GM23338 (cell line): Measurements from ENCODE around the gene SORT1.

ENCODE experiments used
- CREB1 ChIP-seq: fragments of 250-450 bp; sonication (Bioruptor Pico); IDR thresholded peaks from 2 replicates; pipeline ENCODE4 v1.5.0; 2020; ENCODE audit warnings: low read depth, mild to moderate bottlenecking, moderate library complexity
- EZH2 ChIP-seq: fragments of 200-600 bp; sonication (generic); IDR thresholded peaks from one replicate; pipeline ENCODE4 v1.8.0; 2017; ENCODE audit warnings: antibody characterized with exemption, mild to moderate bottlenecking, low read depth; ENCODE audit not compliant: unreplicated experiment
- EZH2phosphoT487 ChIP-seq: fragments of 200-600 bp; sonication (generic); IDR thresholded peaks from one replicate; pipeline ENCODE4 v1.8.1; 2018; ENCODE audit warnings: antibody characterized with exemption; ENCODE audit not compliant: unreplicated experiment
- JUNB ChIP-seq: IDR thresholded peaks from one replicate; pipeline ENCODE4 v1.6.1; 2016; ENCODE audit warnings: antibody characterized with exemption; ENCODE audit not compliant: unreplicated experiment
- POLR2AphosphoS5 ChIP-seq: IDR thresholded peaks from 2 replicates; pipeline ENCODE4 v1.6.1; 2016; ENCODE audit warnings: antibody characterized with exemption, low read depth
- TF ChIP-seq, protein P1 (sequence below), 2 experiments: fragments of 200-600 bp in 1 of 2; sonication (generic) in 1 of 2; conservative IDR thresholded peaks; 2 replicates each; pipeline versions ENCODE4 v1.5.1 to v1.6.1; 2016 to 2017; ENCODE audit warnings: antibody characterized with exemption in 2 of 2, low read depth in 2 of 2, mild to moderate bottlenecking in 2 of 2, moderate library complexity in 1 of 2

DNA sequence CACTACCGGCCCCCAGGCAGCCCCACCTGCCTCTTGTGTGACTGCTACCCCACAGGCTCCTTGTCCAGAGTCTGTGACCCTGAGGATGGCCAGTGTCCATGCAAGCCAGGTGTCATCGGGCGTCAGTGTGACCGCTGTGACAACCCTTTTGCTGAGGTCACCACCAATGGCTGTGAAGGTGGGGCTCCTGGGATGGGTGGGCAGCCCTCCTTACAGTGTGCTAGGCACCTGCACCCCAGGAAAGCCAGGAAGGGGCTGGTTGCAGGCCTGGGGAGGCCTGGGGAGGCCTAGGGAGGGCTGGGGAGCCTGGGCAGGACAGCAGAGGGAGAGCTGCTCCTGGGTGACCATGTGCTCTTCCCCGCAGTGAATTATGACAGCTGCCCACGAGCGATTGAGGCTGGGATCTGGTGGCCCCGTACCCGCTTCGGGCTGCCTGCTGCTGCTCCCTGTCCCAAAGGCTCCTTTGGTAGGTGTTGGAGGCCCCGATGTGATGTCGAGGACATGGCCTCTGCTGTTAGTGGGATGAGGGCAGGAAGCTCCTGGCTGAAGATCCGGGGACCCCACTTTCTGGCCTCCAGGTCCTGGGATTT is 131.9 kb downstream of the SORT1 start:
- TF ChIP-seq, protein P1, sequence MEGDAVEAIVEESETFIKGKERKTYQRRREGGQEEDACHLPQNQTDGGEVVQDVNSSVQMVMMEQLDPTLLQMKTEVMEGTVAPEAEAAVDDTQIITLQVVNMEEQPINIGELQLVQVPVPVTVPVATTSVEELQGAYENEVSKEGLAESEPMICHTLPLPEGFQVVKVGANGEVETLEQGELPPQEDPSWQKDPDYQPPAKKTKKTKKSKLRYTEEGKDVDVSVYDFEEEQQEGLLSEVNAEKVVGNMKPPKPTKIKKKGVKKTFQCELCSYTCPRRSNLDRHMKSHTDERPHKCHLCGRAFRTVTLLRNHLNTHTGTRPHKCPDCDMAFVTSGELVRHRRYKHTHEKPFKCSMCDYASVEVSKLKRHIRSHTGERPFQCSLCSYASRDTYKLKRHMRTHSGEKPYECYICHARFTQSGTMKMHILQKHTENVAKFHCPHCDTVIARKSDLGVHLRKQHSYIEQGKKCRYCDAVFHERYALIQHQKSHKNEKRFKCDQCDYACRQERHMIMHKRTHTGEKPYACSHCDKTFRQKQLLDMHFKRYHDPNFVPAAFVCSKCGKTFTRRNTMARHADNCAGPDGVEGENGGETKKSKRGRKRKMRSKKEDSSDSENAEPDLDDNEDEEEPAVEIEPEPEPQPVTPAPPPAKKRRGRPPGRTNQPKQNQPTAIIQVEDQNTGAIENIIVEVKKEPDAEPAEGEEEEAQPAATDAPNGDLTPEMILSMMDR (conservative IDR thresholded peaks at IDR 0.05; ENCODE audit: low read depth in 2 of 2), result no peak
- no peak for TF ChIP-seq POLR2AphosphoS5
- TF ChIP-seq EZH2, result no peak
- TF ChIP-seq JUNB, result no peak
- no peak for TF ChIP-seq EZH2phosphoT487
- no peak for TF ChIP-seq CREB1 (CRISPR knock-in tag)
